ENCODE data around the gene LPAR5. TPM values are rescaled to one million over a fixed set of nuclear protein-coding genes. Genes with fewer than 3 reads are reported as not detected.

Gene LPAR5
- total and polyA plus RNA-seq, 2 of the 13 experiments (the other 11 are each of a cell fraction or from before 2014, with no cell fraction given) = 0.09 to 0.32 TPM

DNA sequence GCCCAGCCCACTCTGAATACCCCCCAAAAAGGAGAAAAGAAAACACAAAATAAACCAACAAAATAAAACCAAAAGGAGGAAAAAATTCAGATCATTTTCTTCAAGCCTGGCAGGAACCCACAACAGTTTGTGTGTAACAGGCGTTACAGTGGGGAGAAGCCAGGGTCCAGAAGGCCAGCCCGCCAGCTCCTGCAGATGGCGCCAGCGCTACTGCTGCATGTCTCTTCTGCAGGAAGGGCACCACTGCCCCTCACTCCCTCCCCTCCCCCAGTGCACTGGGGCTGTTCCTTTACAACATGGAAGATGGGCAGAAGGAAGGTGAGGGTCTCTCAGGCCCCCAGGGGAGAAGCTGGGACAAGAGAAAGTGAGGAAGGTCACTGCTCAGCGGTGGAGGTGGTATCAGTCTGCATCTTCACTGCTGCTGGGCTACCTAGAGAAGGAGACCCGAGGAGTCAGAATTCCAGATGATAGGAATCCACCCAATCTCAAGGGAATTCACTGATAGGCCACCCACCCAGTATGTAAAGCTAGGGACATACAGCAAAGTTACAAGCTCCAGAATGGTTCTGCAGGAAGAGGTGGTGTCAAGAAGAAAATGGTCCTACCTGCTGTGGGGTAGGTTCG, 65.4 kb downstream of the LPAR5 start (continued):
- TF ChIP-seq, protein P1, sequence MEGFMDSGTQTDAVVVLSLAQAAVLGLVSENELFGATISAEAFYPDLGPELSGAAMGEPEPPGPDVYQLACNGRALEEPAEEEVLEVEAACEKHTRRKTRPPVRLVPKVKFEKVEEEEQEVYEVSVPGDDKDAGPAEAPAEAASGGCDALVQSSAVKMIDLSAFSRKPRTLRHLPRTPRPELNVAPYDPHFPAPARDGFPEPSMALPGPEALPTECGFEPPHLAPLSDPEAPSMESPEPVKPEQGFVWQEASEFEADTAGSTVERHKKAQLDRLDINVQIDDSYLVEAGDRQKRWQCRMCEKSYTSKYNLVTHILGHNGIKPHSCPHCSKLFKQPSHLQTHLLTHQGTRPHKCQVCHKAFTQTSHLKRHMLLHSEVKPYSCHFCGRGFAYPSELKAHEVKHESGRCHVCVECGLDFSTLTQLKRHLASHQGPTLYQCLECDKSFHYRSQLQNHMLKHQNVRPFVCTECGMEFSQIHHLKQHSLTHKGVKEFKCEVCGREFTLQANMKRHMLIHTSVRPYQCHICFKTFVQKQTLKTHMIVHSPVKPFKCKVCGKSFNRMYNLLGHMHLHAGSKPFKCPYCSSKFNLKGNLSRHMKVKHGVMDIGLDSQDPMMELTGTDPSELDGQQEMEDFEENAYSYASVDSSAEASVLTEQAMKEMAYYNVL (CRISPR knock-in tag; IDR thresholded peaks at IDR 0.05; ENCODE audit: borderline replicate concordance) = 0 out of 2 replicates have a peak, but pooled peaks have one; percentile 28
- TF ChIP-seq, protein P2, sequence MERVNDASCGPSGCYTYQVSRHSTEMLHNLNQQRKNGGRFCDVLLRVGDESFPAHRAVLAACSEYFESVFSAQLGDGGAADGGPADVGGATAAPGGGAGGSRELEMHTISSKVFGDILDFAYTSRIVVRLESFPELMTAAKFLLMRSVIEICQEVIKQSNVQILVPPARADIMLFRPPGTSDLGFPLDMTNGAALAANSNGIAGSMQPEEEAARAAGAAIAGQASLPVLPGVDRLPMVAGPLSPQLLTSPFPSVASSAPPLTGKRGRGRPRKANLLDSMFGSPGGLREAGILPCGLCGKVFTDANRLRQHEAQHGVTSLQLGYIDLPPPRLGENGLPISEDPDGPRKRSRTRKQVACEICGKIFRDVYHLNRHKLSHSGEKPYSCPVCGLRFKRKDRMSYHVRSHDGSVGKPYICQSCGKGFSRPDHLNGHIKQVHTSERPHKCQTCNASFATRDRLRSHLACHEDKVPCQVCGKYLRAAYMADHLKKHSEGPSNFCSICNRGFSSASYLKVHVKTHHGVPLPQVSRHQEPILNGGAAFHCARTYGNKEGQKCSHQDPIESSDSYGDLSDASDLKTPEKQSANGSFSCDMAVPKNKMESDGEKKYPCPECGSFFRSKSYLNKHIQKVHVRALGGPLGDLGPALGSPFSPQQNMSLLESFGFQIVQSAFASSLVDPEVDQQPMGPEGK (CRISPR knock-in tag; IDR thresholded peaks at IDR 0.05) = peak; percentile 36; the same call in 1 of the 2 replicates
- TF ChIP-seq ZNF775 (CRISPR knock-in tag; IDR thresholded peaks at IDR 0.05; ENCODE audit: borderline replicate concordance) = no peak

DNA sequence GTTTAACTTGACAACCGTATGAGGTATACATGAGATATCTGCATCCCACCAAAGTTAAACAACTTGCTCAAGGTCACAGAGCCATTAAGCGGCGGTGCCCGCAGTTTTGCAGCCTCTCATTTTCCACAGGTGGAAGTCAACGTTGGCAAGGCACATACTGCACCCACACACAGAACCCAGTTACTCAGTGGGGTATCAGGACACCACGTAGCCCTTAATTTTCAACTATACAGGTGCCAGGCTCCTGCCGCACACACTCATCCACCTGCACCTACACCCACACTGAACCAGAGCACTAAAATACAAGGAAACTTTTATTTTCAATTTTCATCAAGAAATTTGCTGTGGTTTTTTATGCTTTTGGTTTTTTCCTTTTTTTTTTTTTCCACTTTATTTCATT, 66.0 kb downstream of the LPAR5 start:
- Histone ChIP-seq H3K4me2 (ENCODE audit: low read depth, low read length) (no peak overlapping the region), H3K79me2 (ENCODE audit: insufficient read depth, low read length) (peaks cover 25% of the 10 kb centered on the region), H3K4me3 (replicated peaks in 1 of 3; ENCODE audit: insufficient read depth in 1 of 3, low read depth in 2 of 3, low read length in 3 of 3) (no peak overlapping the region), H3K4me1 (ENCODE audit: insufficient read depth, low read length) (peaks cover 38% of the 10 kb centered on the region), H3K36me3 (replicated peaks in 1 of 2; ENCODE audit: control insufficient read depth in 1 of 2, insufficient read depth in 2 of 2, low read length in 2 of 2) (peaks cover 15 to 46% of the 10 kb centered on the region in 2 experiments), H3K9me3 (ENCODE audit: low read length) (no peaks in the 10 kb centered on the region), H3K9ac (ENCODE audit: insufficient read depth, low read depth, low read length) (no peak overlapping the region), H3K27ac (ENCODE audit: extremely low read length, insufficient read depth, low read length) (peak overlapping the region; percentile 46), H3K27me3 (ENCODE audit: control insufficient read depth in 1 of 2, insufficient read depth in 2 of 2, low read length in 2 of 2) (no peaks in the 10 kb centered on the region), H2AFZ (ENCODE audit: low read length) (no peak overlapping the region), H4K20me1 (ENCODE audit: insufficient read depth, low read length) (no peaks in the 10 kb centered on the region; the same call in 1 of the 2 replicates)
- ChIA-PET CTCF (ENCODE audit: low intra/inter-chr PET ratio, low total read pairs) (interaction anchor here (0.7 kb wide), 1 partner anchor 37 kb away, joined by 3 read pairs; no protein-coding TSS in a partner anchor), POLR2A (no interaction called here)
- intact Hi-C loops (cut with micrococcal nuclease; ENCODE audit: unreplicated experiment) (loop anchor here (2.0 kb wide), 1 partner anchor 37 kb away; the partner anchor contains the start of gene CHD4), in situ Hi-C loops (cut with HindIII; ENCODE audit: extremely low pct_ligation_motif_present, low pct_unique_long_range_greater_than_20kb) (no loop called here)
- TF ChIP-seq ZNF383 (CRISPR knock-in tag; IDR thresholded peaks at IDR 0.05; ENCODE audit: borderline replicate concordance) = no peak
- 0 out of 2 replicates have a peak, but pooled peaks have one; percentile 20 for TF ChIP-seq RBFOX2 (IDR thresholded peaks at IDR 0.05; ENCODE audit: low read depth, low read length)
- no peak for DNase-seq (ENCODE audit: low spot score)
- ATAC-seq = no peak
- no TSS peak for BruUV-seq (replicated peaks)
- FAIRE-seq = no peak
- WGBS (ENCODE audit: low lambda C conversion rate) = 95% methylated on average over 4 of the region's 7 CpGs

Data from HepG2 (cell line).